Upper lobe of left lung (tissue), 4 donors: ENCODE data around the gene SPATA32.

Source experiments
- CTCF ChIP-seq, 6 experiments: fragments of 450-650 bp in 4 of 6; fragments of 200-600 bp in 2 of 6; sonication (generic) in 2 of 6; IDR thresholded peaks; one replicate each; pipeline ENCODE4 v1.5.1; 2016 to 2019; ENCODE audit warnings: antibody characterized with exemption in 6 of 6
- EP300 ChIP-seq, 4 donors: sonication (generic); formaldehyde crosslinking; IDR thresholded peaks; one replicate each; pipeline ENCODE4 v1.5.1; 2017; ENCODE audit warnings: antibody characterized with exemption in 4 of 4, control low read depth in 2 of 4
- POLR2A ChIP-seq, 4 donors: fragments of 450-650 bp; IDR thresholded peaks; one replicate each; pipeline ENCODE4 v1.5.1; 2016 to 2017; ENCODE audit warnings: antibody characterized with exemption in 4 of 4, mild to moderate bottlenecking in 2 of 4
- POLR2AphosphoS5 ChIP-seq, 2 donors: sonication (generic); formaldehyde crosslinking; IDR thresholded peaks; one replicate each; pipeline ENCODE4 v1.5.1; 2017; ENCODE audit warnings: antibody characterized with exemption in 2 of 2

GRCh38 chr17:45265821-45266220 is 3.9 kb upstream of the SPATA32 start:
- TF ChIP-seq CTCF (IDR thresholded peaks at IDR 0.05) = no peak
- no peak for TF ChIP-seq POLR2A (IDR thresholded peaks at IDR 0.05)
- no peak for TF ChIP-seq EP300 (IDR thresholded peaks at IDR 0.05)
- TF ChIP-seq POLR2AphosphoS5 (IDR thresholded peaks at IDR 0.05) = no peak
